Testis (tissue), 2 donors: Measurements from ENCODE around the gene CASP2.

Source experiments
- CTCF ChIP-seq, 3 experiments: fragments of 450-650 bp in 2 of 3; fragments of 200-600 bp in 1 of 3; sonication (generic) in 1 of 3; IDR thresholded peaks; one replicate each; pipeline ENCODE4 v1.5.1; 2016 to 2019; ENCODE audit warnings: antibody characterized with exemption in 3 of 3, mild to moderate bottlenecking in 2 of 3, moderate library complexity in 1 of 3
- POLR2A ChIP-seq: fragments of 450-650 bp; IDR thresholded peaks from one replicate; pipeline ENCODE4 v1.6.1; 2017; ENCODE audit warnings: antibody characterized with exemption, mild to moderate bottlenecking, moderate library complexity

- TF ChIP-seq POLR2A, result no peak
- TF ChIP-seq CTCF (IDR thresholded peaks at IDR 0.05), result no peak
These were observed 38.0 kb upstream of the CASP2 start for GRCh38 chr7:143250199-143250598.
